HG02798 (cell line): ENCODE measurements around the gene EFHC2.
"Not testable (repeated sequence)": the region's sequence is repeated elsewhere in the genome, so short reads cannot be mapped to it uniquely, and the experiment has no call there.

Source experiments
- ATAC-seq: cut with Tn5 transposase; IDR thresholded peaks from one replicate; pipeline ENCODE4 v1.9.1; 2021; ENCODE audit warnings: mild to moderate bottlenecking; ENCODE audit not compliant: unreplicated experiment, poor library complexity

EFHC2 gene

GRCh38 chrX:44305921-44306320, 37.6 kb downstream of the EFHC2 start:
- ATAC-seq: no peak

GRCh38 chrX:44303119-44303518, 40.4 kb downstream of the EFHC2 start:
- ATAC-seq: no peak

- ATAC-seq: no peak
These were observed 44.3 kb downstream of the EFHC2 start for GRCh38 chrX:44299177-44299576.

GRCh38 chrX:44291468-44292092, 51.9 kb downstream of the EFHC2 start:
- ATAC-seq: no peak

- no peak for ATAC-seq
These were observed 52.8 kb downstream of the EFHC2 start for GRCh38 chrX:44290718-44291117.

- no peak for ATAC-seq
These were observed 60.7 kb downstream of the EFHC2 start for GRCh38 chrX:44282753-44283152.

- no peak for ATAC-seq
These were observed 63.4 kb downstream of the EFHC2 start for GRCh38 chrX:44280116-44280515.

GRCh38 chrX:44274096-44274495, 69.4 kb downstream of the EFHC2 start:
- ATAC-seq: no peak

GRCh38 chrX:44267861-44268260, 75.6 kb downstream of the EFHC2 start:
- no peak for ATAC-seq

GRCh38 chrX:44267116-44267515, 76.4 kb downstream of the EFHC2 start:
- ATAC-seq: no peak

GRCh38 chrX:44265559-44265958, 77.9 kb downstream of the EFHC2 start:
- ATAC-seq: no peak

- ATAC-seq: no peak
These were observed 78.5 kb downstream of the EFHC2 start for GRCh38 chrX:44264936-44265335.

- no peak for ATAC-seq
These were observed 82.2 kb downstream of the EFHC2 start for GRCh38 chrX:44261286-44261685.

GRCh38 chrX:44260609-44261008, 82.9 kb downstream of the EFHC2 start:
- no peak for ATAC-seq

GRCh38 chrX:44255742-44256141, 87.7 kb downstream of the EFHC2 start:
- ATAC-seq: not testable (repeated sequence)

- no peak for ATAC-seq
These were observed 89.9 kb downstream of the EFHC2 start for GRCh38 chrX:44253575-44253942.

GRCh38 chrX:44252688-44253574, 90.5 kb downstream of the EFHC2 start:
- not testable (repeated sequence) for ATAC-seq

GRCh38 chrX:44247468-44247867, 96.0 kb downstream of the EFHC2 start:
- ATAC-seq: no peak

- no peak for ATAC-seq
These were observed 96.6 kb downstream of the EFHC2 start for GRCh38 chrX:44246826-44247225.

GRCh38 chrX:44245733-44246132, 97.7 kb downstream of the EFHC2 start:
- no peak for ATAC-seq

GRCh38 chrX:44244008-44244407, 99.5 kb downstream of the EFHC2 start:
- ATAC-seq: no peak

- no peak for ATAC-seq
These were observed 101.9 kb downstream of the EFHC2 start for GRCh38 chrX:44241546-44241945.
